GM19238 (cell line): Measurements from ENCODE around the gene PHACTR1.
"Not testable (repeated sequence)": the region's sequence is repeated elsewhere in the genome, so short reads cannot be mapped to it uniquely, and the experiment has no call there.

Source experiments
- DNase-seq: peaks from one replicate; pipeline ENCODE4 v3.0.0; 2011; ENCODE audit warnings: low spot score; ENCODE audit not compliant: insufficient read length

Gene PHACTR1

DNA sequence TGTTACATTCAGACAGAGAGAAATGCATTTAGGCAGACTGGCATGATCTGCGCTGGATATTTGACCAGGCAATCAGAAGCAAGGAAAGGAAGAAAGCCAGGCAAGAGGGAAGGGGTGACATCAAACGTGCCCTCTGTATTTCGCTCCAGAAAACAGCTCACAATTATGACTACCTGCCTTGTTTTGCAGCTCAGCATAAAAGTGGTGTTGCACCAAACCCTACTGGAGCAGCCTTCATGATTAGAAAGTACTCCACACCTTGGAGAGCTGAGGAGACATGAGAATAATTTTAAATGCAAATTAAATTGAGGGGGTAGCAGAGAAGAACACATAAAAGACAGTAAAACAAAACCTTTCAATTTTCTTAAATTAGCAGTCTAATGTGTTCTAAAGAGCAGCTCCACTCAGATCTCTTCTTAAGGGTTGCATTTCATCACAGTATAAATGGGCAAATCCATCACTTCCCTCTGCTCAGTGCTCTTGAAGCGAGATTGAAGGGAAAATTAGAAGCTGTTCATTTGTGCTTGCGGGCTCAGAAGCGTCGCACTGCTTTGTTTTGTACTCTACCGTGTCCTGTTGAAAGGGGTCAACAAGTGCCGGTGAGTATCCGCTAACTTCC, at the start of gene PHACTR1:
TSS of gene PHACTR1 (plus strand) at position 470 of the 619 bp plus-strand sequence.
- no peak for DNase-seq

DNA sequence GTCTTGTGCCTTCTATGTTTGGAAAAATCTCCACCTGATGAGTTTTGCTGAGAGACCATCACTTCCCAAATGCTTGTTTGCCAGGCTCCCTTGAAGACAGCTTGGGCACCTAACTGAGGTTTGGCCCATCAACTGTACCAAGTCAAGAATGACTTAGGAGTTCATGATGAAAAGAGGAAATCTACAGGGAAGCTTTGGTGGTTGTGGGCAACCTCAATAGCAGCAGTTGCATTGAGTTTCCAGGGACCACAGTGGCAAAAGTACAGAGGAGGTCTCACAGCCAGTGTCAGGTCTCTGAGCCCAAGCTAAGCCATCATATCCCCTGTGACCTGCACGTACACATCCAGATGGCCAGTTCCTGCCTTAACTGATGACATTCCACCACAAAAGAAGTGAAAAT, 49.7 kb upstream of the PHACTR1 start:
- no peak for DNase-seq

DNA sequence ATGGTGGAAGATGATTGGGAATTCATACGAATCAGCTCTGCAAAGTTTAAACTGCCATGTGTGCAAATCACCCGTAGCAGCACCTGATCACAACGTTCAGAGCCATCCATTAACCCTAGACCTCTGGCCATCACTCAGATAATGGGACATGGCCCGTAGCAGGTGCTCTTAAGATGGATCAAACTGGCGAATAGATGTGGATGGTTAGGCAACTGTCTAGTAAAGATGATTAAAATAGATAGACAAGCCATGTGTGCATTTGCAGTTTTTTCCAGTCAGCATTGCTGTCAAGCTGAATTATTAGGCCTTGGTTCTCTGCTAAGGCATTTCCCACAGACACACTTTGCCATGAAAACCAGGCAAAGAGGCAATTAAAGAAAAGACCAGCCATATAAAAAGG, 40.6 kb upstream of the PHACTR1 start:
- DNase-seq, result no peak

DNA sequence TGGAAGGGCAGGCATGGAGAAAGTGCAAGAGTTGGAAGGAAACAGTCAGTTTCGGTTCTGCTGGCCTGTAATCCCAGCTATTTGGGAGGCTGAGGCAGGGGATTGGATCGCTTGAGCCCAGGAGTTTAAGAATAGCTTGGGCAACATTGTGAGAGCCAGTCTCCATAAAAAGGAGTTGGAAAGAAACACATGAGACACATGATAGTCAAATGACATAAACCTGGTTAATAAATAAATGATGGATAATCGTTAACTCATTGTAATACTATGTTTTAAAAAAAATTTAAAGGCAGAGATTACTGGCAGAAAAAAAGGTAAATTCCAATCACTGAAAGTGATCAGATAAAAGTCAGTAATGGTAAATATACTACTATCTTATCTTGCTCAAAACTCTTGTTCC, 37.2 kb upstream of the PHACTR1 start:
- no peak for DNase-seq

DNA sequence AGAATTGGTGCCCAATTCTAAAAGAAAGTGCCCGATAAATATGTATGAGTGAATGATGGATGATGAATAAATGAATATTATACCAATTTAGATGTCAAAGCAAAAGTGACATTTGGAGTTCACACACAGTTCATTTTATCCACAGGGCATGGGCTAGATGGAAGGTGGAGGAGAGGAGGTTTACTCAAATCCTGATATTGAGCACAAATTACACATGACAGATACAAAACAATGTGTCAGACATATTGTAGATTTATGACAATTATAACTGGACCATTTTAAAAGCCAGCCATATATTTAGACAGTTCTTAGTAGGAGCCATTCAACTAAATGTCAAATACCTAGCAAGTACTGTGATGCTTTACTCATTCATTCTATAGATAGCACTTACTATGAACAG, 23.4 kb upstream of the PHACTR1 start:
- no peak for DNase-seq

DNA sequence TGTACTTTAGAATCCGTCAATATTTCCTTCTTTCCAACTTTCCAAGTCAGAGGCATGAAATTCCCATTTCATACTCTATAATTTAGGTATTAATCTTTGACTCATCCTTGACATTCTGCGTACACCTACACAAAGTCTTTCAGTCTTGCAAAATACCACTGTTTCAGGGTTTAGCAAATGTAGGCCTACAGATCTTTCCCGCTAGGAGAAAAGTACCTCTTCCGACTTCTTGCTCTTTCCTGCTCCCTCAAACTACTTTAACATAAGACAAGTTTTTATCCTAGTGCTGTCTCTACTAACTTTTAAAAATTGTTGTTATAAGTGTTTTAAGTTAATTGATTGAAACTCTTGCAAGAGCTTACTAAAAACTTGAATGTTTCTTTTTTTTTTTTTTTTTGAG, 18.3 kb upstream of the PHACTR1 start:
- DNase-seq, result no peak

DNA sequence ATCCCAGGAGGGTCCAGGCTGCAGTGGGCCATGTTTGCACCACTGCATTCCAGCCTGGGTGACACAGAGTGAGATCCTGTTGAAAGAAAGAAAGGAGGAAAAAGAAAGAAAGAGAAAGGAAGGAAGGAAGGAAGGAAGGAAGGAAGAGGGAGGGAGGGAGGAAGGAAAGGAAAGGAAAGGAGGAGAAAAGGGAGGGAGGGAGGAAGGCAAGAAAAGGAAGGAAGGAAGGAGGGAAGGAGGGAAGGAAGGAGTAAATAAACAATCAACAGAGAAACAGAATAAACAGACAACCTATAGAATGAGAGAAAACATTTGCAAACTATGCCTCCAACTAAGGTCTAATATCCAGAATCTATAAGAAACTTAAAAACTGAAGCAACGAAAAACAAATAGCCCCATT, 11.6 kb upstream of the PHACTR1 start:
- DNase-seq, result no peak

DNA sequence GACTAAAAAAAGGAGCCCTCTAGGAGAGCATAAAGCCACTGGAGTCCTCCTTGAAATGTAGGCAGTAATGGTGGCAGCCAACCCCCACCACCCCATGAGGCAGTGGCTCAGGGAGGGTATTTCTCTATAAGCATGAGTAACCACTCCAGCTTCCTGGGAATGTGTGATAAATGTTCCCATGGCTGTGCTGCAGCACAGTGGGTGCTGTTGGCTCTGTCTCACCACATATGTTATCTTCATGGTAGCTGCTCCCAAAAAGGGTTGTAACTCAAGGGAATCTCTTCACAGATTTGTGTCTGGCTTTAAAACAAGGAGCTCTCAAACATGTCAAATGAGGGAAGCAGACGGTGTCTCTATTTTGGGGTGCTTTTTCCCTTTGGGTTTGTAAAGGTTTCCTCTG, 7.5 kb upstream of the PHACTR1 start:
- no peak for DNase-seq

DNA sequence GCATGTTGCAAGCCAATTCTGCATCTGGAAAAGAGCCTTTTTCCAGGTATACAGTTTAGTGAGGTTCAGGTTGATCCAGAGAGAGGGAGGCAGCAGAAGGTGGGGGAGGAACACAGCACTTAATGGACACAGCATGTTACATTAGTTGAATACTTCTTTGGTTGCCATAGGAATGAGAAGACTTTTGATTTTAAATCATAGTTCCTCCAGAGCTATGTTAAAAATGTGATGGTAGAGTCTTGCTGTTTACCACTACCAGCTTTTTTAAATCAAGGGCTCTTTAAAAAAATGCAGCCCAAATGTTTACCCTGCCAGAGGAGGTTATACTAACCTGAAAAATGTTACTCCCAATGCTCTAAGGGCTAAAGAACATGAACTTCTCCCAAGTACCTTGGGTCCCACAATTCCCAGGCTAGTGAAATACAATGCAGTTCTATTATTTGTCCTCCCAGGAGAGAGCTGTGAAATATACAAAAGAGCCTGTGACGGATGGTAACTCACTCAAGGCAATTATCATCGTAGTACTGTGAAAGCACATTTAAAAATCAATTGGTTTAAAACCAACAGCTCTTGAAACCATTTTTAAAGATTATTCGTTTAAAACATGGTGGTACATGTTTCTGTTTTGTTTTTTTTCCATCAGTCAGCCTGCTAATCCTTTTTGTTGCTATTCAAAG, 6.9 kb upstream of the PHACTR1 start:
- no peak for DNase-seq

DNA sequence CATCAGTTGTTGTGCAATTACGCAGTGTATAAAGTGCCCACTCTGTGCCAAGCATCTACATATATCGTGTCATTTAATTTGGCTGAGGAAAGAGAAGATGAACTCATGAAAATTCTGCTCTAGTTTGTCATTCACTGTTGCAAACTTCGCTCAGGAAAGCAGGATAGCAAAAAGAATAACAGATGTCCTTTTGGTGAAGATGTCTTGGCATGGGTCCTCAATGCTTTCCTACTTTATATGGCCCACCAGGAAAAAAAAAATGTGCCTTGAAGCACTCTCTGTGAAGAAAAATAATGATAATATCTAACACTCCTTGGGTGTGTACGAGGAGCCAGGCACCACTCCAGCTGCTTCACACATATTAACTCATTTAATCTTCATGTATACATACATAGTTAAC, 5.6 kb upstream of the PHACTR1 start:
- DNase-seq, result no peak

DNA sequence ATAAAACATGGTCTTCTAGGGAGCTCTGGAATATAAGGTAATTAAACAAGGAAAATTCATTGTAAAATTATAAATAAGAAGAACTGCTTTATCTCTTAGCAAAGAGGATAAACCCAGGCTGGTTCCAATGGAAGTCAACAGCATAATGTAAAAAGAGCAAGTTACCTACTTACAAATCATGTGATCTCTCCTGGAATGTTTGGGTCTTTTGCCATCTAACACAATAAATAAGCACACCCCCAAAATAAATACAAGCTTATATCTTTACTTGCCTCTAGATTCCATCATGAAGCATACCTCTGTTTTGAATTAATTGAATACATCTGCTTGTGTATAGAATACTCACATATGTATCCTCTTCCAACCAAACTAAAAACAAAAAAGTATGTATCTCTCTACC, 2.5 kb upstream of the PHACTR1 start:
- no peak for DNase-seq

DNA sequence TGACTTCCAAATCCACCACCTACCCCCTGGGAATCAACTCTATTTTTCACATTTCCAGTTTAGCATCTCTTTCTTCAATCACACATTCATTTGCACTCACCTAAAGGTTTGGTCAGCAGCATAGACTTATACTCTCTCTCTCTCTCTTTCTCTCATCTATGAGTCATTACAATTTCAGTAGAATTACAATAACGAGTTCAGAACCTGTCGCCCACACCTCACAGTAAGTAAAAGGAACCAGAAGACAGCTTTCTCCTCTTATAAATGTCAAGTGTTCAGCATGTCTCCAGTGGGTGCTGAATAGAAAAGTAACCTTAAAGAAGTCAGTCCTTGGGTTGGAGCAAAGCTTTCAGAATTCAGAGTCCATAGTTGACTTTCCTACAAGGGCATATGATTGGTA, 1.1 kb upstream of the PHACTR1 start:
- no peak for DNase-seq

DNA sequence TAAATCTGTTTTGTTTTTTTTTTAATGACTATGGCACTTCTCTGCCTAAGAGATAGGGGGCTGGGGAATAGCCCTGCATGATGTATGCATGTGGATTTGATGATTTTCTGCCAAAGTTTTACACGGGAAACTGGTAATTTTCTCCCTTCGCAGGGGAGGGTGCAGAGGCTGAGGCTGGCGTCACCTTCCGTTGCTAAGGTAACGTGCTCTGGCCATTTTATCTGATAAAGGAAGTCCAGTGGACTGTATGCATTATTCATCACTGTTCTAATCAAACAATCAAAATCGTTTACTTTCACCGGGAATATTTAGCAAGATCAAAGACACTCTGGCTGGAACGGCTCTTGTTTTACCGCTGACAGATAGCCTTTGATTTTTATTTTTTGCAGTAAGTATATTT, 789 bp downstream of the PHACTR1 start:
- DNase-seq, result no peak

DNA sequence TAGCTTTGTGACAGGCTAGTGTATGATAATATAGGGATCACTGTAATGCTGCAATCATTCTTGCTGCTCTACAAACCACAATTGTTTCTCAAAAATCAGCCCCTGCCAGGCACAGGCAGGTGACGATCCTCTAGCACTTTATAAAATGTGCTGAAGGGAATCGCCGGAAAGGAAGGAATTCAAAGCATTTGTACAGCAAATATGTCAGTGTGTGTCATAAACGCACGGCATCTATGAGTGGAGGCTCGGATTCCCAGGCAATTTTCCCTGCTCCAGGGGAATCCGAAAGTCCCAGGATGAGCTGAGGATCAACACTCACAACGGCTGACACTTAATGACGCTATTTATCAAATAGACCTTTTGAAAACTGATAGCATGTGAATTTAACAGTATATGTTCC, 1.4 kb downstream of the PHACTR1 start:
- no peak for DNase-seq

DNA sequence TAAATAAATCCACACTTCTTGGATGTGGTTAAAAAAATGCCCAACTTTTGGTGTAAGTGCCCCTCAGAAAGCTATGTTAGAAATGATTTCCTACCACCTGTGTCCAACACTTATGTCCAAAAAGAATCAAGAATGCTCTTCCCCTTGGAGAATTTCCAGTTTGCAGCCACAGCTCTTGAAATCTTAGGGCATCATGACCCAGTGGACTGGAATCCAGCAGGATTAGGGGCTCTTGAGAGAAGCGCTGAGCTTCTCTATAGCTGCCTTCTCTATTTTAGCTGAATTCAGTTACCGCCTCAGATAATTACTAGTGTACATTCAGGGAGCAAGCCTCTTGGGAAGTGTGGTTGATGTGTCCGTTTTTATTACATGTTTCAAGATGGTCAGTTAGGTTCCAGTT, 2.5 kb downstream of the PHACTR1 start:
- no peak for DNase-seq

DNA sequence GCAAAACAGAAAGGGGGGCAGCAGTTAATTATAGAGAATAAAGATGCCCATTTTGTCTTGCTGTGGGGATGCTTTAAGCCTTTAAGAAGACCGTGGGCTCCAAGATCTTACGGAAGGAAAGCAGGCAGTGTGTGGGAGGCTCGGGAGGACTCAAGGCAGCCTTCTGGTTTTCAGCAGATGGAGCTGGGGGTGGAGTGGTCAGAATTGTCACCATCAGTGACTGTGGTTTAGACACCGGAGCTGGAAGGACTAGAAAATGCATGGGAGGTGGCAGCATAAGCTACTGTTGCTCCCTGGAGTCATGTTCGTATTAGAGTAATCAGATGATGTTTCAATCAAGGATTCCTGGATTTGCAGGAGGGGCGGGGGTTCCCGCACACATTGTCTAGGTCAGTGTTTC, 3.7 kb downstream of the PHACTR1 start:
- DNase-seq, result no peak

DNA sequence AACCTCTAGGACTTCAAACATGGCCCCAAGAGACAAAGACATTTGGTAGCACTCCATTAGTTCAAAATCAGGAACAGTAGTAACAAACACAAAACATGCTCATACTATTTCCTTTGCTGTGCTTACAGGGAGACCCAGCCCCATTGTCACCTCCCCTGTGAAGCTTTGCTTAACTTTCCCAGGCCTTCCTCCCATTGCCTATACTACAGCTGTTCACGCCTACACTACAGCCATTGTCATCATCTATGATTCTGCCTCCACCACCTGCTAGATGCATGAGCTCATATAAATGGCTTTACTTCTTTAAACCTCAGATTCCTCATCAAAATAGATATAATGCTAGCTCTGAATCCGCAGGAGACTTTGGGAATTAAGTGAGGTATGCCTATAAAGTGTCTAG, 8.7 kb downstream of the PHACTR1 start:
- DNase-seq, result no peak

DNA sequence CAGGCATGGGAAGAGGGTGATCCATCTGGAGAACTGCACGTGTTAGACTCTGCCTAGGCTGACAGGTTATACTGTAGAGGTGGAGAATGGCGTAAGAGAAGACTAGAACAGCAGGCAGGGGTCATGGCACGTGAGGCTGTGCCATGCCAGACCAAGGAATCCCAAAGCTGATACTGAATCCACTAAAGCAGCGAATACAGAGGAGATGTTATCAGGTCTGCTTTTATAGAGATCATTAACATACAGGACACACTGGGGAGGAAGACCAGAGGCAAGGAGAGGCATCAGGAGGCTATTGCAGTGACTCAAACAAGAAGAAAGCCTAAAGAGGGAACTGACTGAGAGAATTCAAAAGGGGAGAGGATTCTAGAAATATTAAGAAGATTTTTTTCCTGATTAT, 12.9 kb downstream of the PHACTR1 start:
- no peak for DNase-seq

DNA sequence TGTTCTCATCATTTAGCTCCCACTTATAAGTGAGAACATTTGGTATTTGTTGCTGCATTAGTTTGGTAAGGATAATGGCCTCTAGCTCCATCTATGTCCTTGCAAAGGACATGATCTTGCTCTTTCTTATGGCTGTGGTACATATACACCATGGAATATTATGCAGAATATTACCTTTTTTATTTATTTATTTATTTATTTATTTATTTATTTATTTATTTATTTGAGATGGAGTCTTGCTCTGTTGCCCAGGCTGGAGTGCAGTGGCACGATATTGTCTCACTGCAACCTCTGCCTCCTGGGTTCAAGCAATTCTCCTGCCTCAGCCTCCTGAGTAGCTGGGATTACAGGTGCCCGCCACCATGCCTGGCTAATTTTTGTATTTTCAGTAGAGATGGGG, 14.2 kb downstream of the PHACTR1 start:
- DNase-seq, result not testable (repeated sequence)

DNA sequence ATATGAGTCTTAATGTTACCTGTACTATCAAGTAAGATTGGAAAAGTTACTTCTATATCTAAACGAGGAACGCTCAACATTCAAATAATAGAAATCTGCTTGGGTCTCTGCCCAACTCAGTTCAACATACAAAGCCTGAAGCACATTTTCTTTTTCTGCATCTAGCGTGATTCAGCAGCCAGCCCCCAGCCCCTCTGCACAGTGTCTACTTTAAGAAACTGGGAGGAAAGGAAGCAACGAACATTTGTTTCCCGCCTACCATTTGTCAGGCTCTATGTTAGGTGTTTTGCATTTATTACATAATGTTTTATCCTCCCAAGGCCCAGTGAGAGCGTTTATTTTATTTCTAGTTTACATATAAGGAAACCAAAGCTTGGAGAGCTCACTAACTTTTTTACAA, 17.3 kb downstream of the PHACTR1 start:
- no peak for DNase-seq

DNA sequence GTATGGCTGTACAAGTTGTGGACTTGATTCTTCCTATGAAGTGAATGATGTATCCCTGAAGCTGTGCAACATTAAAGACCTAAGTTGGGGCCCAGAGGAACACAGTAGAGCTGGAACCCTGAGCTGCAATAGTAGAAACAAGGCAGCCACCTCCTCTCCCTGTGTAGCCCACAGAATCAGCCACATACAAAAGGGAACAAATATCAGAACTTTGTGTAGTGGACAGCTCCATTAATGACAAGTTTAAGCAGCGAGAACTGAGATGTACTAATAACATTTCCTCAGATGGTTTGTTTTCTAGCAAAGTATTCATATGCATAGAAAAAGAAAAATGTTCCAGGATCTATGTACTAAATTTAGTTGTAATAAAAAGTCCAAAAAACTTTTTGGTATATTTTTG, 19.2 kb downstream of the PHACTR1 start:
- DNase-seq, result no peak

DNA sequence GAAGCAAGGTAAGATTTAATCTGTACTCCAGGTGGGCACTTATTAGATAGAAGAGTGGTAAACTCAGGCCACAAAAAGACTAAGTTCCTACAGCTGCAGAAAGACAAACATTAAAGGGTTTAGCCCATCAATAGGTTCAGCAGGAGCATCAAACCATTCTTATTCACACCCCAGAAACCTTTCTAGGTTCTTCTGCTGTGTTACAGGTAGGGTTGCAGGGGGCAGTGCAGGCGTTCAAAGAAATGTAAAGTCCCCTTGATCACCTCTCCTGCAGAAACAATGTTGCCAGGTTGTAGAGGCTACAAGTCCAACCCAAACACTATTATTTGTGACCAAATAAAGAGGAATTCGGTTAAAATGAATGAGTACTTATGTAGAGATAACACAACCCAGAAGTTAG, 31.8 kb downstream of the PHACTR1 start:
- DNase-seq, result no peak

DNA sequence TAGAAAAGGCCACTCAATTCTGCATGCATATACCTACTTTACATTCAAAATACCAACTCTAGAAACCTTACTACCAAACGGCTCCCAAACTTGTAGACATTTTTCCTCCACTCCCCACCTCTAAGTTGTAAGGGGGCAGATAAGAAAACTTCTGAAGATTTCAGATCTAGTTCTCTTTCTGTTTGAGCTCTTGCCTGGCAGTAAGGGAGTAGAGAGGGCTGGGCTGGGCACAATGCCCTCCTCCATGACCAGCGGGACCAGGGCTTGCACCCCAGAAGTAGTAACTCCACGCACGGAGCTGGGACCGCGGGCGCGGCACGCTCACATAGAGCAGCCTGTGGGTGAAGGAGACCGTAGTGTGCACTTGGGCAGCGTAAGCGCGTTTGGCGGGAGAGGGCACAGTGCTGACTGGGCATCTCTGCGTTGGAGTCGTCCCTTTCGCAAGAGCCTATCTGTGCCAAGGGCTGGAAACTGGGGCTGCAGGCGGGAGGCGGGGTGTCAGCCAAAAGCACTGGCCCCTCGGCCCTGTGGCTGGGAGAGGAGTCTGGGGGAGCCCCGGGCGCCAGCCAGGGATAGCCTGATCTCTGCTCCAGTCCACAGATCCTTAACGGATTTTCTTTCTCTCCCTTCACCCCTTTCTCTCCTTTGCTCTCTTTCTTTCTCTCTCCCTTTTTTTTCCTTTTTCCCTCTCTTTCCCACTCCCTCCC, 32.4 kb downstream of the PHACTR1 start:
- DNase-seq, result no peak
